Hepatocyte (in vitro differentiated cells): Measurements from ENCODE around the gene CERS1. TPM values are rescaled to one million over a fixed set of nuclear protein-coding genes. Genes with fewer than 3 reads are reported as not detected.

Experiments
- DNase-seq: peaks from one replicate; pipeline ENCODE4 v3.0.0-alpha.2; 2016; ENCODE audit warnings: low spot score
- H2AFZ ChIP-seq: fragments of 200-600 bp; sonication (generic); 2 replicates; pipeline ENCODE4 v1.6.0; 2016; ENCODE audit warnings: antibody characterized with exemption, mild to moderate bottlenecking
- H3K27ac ChIP-seq: fragments of 200-600 bp; sonication (generic); 2 replicates; pipeline ENCODE4 v1.5.1; 2016; ENCODE audit warnings: mild to moderate bottlenecking
- H3K27me3 ChIP-seq: fragments of 200-600 bp; sonication (generic); 2 replicates; pipeline ENCODE4 v1.6.1; 2016
- H3K36me3 ChIP-seq: fragments of 200-600 bp; sonication (generic); replicated peaks from 2 replicates; pipeline ENCODE4 v1.5.1; 2016; ENCODE audit warnings: low read depth; ENCODE audit not compliant: insufficient read depth
- H3K4me1 ChIP-seq: fragments of 200-600 bp; sonication (generic); 2 replicates; pipeline ENCODE4 v1.5.1; 2016; ENCODE audit warnings: mild to moderate bottlenecking, moderate library complexity; ENCODE audit not compliant: insufficient read depth
- H3K4me2 ChIP-seq: fragments of 200-600 bp; sonication (generic); 2 replicates; pipeline ENCODE4 v1.6.0; 2016
- H3K4me3 ChIP-seq: fragments of 200-600 bp; sonication (generic); 2 replicates; pipeline ENCODE4 v1.5.1; 2016; ENCODE audit warnings: mild to moderate bottlenecking
- H3K79me2 ChIP-seq: fragments of 200-600 bp; sonication (generic); 2 replicates; pipeline ENCODE4 v1.6.0; 2017; ENCODE audit warnings: mild to moderate bottlenecking
- H3K9me2 ChIP-seq: fragments of 200-600 bp; sonication (generic); replicated peaks from 2 replicates; pipeline ENCODE4 v1.6.0; 2017; ENCODE audit warnings: mild to moderate bottlenecking; ENCODE audit not compliant: insufficient read depth
- H3K9me3 ChIP-seq: fragments of 200-600 bp; sonication (generic); 2 replicates; pipeline ENCODE4 v1.5.1; 2016; ENCODE audit warnings: low read depth, mild to moderate bottlenecking
- H4K20me1 ChIP-seq: fragments of 200-600 bp; sonication (generic); 2 replicates; pipeline ENCODE4 v1.6.0; 2016; ENCODE audit warnings: mild to moderate bottlenecking; ENCODE audit not compliant: insufficient read depth, poor library complexity, severe bottlenecking
- EZH2 ChIP-seq: fragments of 200-600 bp; sonication (generic); IDR thresholded peaks from 2 replicates; pipeline ENCODE4 v1.6.1; 2016; ENCODE audit warnings: antibody characterized with exemption, mild to moderate bottlenecking, borderline replicate concordance
- EZH2phosphoT487 ChIP-seq: fragments of 200-600 bp; sonication (generic); IDR thresholded peaks from one replicate; pipeline ENCODE4 v1.6.1; 2018; ENCODE audit warnings: antibody characterized with exemption, mild to moderate bottlenecking, low read depth, moderate library complexity; ENCODE audit not compliant: unreplicated experiment, severe bottlenecking
- WGBS: methylation state at CpG from one replicate; pipeline ENCODE4 v1.1.6; 2016; ENCODE audit warnings: low lambda C conversion rate; ENCODE audit errors: missing lambda C conversion rate; 5-methylcytosine and 5-hydroxymethylcytosine counted together
- polyA plus RNA-seq: library from polyadenylated mRNA; unstranded; fragments of >200 nt; fragmentation: Nextera tagmentation; extraction: Ambion mirVana; gene quantifications from 2 replicates; pipeline ENCODE4 v1.2.1, GENCODE V29; 2016
- total RNA-seq: library from RNA; depleted of rRNA; stranded (reverse); fragments of >200 nt; gene quantifications from 2 replicates; pipeline ENCODE4 v1.2.3, GENCODE V29; 2014
- TF ChIP-seq, protein P1 (sequence below): fragments of 200-600 bp; sonication (generic); IDR thresholded peaks from 2 replicates; pipeline ENCODE4 v1.5.1; 2016; ENCODE audit warnings: antibody characterized with exemption, mild to moderate bottlenecking; ENCODE audit not compliant: poor library complexity

Gene CERS1
- total and polyA plus RNA-seq, 2 experiments from 2014 or later: 5.3 to 5.7 TPM

DNA sequence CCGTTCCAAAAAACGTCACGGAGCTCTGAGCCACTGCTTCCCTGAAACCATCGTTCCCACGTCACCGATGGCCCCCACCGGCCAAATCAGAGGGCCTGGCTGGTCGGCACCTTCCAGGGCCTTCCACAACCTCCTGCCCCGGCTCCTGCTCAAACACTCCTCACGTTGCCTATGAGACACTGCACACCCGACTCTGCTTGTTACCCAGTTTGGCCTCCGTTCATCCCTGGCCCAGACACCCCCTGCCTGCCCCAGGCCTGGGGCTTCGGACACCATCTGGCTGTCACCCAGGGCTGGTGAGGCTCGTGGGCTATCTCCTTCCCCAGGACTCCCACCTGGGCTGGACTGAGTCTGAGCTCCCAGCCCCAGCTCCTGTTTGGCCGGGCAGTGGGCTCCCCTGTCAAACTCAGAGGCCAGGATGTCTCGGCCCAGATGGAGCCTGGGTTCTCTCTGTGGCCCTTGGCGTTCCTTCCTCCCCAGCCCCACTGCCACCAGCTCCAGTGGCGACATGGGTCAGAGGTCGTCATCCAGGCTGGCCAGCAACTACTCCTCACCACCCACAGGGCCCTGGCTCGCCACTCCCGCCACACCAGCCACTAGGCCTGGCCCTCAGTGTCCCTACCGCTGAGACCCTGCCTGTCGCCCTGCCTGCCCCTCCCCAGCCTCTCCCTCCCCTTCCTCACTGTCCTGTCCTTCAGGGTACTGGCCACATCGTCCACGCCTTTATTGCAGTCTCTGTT, 17.7 kb downstream of the CERS1 start:
- no peaks in the 10 kb centered on the region for H3K36me3 ChIP-seq
- H3K27ac ChIP-seq: no peak overlapping the region
- WGBS: 95% methylated on average over 25 of the region's 25 CpGs
- TF ChIP-seq, protein P1, sequence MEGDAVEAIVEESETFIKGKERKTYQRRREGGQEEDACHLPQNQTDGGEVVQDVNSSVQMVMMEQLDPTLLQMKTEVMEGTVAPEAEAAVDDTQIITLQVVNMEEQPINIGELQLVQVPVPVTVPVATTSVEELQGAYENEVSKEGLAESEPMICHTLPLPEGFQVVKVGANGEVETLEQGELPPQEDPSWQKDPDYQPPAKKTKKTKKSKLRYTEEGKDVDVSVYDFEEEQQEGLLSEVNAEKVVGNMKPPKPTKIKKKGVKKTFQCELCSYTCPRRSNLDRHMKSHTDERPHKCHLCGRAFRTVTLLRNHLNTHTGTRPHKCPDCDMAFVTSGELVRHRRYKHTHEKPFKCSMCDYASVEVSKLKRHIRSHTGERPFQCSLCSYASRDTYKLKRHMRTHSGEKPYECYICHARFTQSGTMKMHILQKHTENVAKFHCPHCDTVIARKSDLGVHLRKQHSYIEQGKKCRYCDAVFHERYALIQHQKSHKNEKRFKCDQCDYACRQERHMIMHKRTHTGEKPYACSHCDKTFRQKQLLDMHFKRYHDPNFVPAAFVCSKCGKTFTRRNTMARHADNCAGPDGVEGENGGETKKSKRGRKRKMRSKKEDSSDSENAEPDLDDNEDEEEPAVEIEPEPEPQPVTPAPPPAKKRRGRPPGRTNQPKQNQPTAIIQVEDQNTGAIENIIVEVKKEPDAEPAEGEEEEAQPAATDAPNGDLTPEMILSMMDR: no peak
- no peak for TF ChIP-seq EZH2phosphoT487
- no peak for TF ChIP-seq EZH2
- no peaks in the 10 kb centered on the region for H3K27me3 ChIP-seq
- no peaks in the 10 kb centered on the region for H3K4me1 ChIP-seq
- no peak overlapping the region for H3K4me2 ChIP-seq
- H2AFZ ChIP-seq: no peak overlapping the region
- no peaks in the 10 kb centered on the region for H3K79me2 ChIP-seq
- no peak overlapping the region for H3K4me3 ChIP-seq
- no peak for DNase-seq
- no peaks in the 10 kb centered on the region for H3K9me2 ChIP-seq
- H4K20me1 ChIP-seq: no peaks in the 10 kb centered on the region
- H3K9me3 ChIP-seq: no peaks in the 10 kb centered on the region

DNA sequence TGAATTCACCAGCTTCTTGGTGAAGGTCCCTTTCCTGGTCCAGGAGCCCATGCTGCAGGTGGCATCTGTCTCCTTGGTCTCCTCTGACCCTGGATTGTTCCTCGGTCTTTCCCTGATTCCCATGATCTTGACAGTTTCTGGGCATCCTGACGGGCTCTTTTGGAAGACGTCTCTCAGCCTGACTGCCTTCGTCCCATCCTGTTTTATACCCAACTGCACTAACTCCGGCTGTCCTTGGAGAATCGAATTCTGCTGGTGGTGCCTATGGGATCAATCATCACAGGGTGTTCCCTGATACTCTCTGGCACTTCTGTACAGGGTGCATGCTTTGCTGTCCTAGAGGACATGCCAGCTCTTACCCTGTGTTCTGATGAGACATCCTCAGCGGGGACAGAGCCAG, 19.1 kb downstream of the CERS1 start:
- Histone ChIP-seq H3K4me2 (no peak overlapping the region), H4K20me1 (no peaks in the 10 kb centered on the region), H3K4me1 (no peaks in the 10 kb centered on the region), H3K9me2 (no peaks in the 10 kb centered on the region), H3K79me2 (no peaks in the 10 kb centered on the region), H3K27ac (no peak overlapping the region), H2AFZ (no peak overlapping the region), H3K36me3 (no peaks in the 10 kb centered on the region), H3K4me3 (no peak overlapping the region), H3K9me3 (no peaks in the 10 kb centered on the region), H3K27me3 (no peaks in the 10 kb centered on the region)
- no peak for DNase-seq
- WGBS: 96% methylated on average over 7 of the region's 7 CpGs
- no peak for TF ChIP-seq EZH2phosphoT487
- TF ChIP-seq, protein P1: no peak
- TF ChIP-seq EZH2: no peak

DNA sequence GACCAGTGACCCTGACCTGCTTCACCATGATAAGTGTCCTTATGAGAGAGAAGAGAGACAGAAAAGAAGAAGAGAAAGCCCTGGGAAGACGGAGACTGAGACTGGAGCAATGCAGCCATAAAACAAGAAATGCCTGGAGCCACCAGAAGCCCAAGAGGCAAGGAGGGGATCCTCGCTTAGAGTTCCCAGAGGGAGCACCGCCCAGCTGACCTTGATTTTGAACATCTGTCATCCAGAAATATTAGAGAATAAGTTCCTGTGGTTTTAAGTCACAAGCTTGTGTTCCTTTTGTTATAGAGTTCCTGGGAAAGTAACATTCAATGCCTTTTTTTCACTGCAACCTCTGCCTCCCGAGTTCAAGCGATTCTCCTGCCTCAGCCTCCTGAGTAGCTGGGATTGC, 20.2 kb downstream of the CERS1 start:
- Histone ChIP-seq H2AFZ (no peak overlapping the region), H3K9me2 (no peaks in the 10 kb centered on the region), H3K79me2 (no peaks in the 10 kb centered on the region), H3K36me3 (no peaks in the 10 kb centered on the region), H3K27me3 (no peaks in the 10 kb centered on the region), H3K4me2 (no peak overlapping the region), H3K4me1 (no peaks in the 10 kb centered on the region), H3K4me3 (no peak overlapping the region), H3K27ac (no peak overlapping the region), H4K20me1 (no peaks in the 10 kb centered on the region), H3K9me3 (no peaks in the 10 kb centered on the region)
- DNase-seq: no peak
- 89% methylated on average over 5 of the region's 5 CpGs for WGBS
- TF ChIP-seq, protein P1: no peak
- no peak for TF ChIP-seq EZH2
- no peak for TF ChIP-seq EZH2phosphoT487
